ENCODE measurements around the gene TP53. TPM values are rescaled to one million over a fixed set of nuclear protein-coding genes. Genes with fewer than 3 reads are reported as not detected.

Gene TP53
- total and polyA plus RNA-seq, 10 of the 15 experiments (the other 5 are each of a cell fraction or from before 2014, with no cell fraction given) = 35.6 to 162 (median 75.9) TPM

DNA sequence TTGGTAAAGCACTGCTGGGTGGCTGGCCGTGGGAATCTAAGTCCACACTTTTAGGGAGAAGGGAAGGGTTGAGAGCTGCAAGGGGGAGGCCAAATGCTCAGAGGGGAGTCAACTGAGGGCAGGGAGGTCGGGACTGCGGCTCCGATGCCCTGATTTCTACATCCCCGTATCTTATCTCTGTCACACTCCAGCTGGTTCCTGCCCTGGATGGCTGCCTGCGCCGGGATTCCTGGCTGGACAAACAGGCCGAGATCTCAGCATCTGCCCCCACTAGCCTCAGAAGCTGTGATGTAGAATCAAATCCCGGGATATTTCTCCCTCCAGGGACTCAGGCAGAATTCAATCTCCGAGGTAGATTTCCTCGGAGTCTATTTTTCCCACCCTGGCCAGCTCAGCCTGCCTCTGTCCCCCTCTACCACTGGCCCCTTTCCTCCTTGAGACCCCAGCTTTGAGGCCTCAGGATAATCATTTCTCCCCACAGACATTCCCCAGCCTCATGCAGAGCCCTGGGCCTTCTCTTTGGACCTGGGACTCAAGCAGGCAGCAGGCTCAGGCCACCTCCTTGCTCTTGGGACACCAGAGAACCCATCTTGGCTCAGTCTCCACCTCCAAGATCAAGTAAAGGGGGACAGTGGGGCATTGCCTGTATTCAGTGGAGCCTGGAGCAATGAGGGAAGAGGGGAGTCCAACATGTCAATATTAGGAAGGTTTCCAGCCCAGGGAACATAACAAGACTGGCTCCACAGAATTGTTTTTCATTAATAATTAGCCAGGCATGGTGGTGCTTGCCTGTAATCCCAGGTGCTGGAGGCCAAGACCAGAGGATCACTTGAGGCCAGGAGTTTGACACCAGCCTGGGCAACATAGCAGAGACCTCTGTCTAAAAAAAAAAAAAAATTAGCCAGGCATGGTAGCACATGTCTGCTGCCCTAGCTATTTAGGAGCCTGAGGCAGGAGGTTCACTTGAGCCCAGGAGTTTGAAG is 55.6 kb downstream of the TP53 start (continued):
- TF ChIP-seq BACH1 (IDR thresholded peaks at IDR 0.05; ENCODE audit: borderline replicate concordance) (no peak), YBX1 (IDR thresholded peaks at IDR 0.05) (no peak)

DNA sequence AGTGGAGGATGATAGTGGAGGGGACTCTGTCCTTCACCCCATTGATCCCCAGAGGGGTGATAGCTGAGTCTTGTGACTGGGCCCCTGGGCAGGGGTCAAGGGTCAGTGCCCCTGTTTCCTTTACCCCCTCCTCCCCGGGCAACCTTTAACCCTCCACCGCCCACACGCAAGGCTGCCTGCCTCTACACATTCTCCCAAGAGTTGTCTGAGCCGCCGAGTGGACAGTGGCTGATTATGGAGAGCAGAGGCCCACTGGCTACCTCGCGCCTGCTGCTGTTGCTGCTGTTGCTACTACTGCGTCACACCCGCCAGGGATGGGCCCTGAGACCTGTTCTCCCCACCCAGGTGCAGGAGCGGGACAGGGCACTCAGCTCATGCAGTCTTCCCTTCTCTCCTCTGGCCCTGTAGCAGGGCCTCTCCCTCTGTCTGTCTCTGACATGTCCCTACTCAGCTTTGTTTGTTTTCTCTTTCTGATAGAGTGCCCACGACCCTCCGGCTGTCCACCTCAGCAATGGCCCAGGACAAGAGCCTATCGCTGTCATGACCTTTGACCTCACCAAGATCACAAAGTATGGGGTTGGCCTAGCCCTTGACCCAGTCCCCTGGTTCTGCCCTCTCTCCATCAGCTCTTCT is 57.2 kb downstream of the TP53 start, which contains the start of gene SHBG:
Gene SHBG (plus strand): TSS at position 197 of the 633 bp plus-strand sequence. CDS start 38 bp downstream, at position 235.
- in situ Hi-C loops (cut with MboI) (no loop called here), intact Hi-C loops (cut with micrococcal nuclease; ENCODE audit: unreplicated experiment) (loop anchor here (5.0 kb wide), 1 partner anchor 47 kb away; no protein-coding TSS in a partner anchor)
- BruUV-seq (replicated peaks) = no TSS peak
- Histone ChIP-seq H3K4me2 (ENCODE audit: control insufficient read depth, insufficient read depth) (no peak within 1 kb of the TSS), H3K27ac (ENCODE audit: control insufficient read depth, insufficient read depth) (no peak within 1 kb of the TSS), H3K79me2 (ENCODE audit: control insufficient read depth, insufficient read depth, low read length) (peaks cover 2% of the 10 kb centered on the region), H3K9ac (ENCODE audit: control insufficient read depth, insufficient read depth, low read length) (no peak within 1 kb of the TSS), H3K36me3 (ENCODE audit: control insufficient read depth in 2 of 2, insufficient read depth in 2 of 2, low read length in 1 of 2) (no peaks in the 10 kb centered on the region), H3K9me3 (replicated peaks; ENCODE audit: control insufficient read depth, insufficient read depth, low read length) (no peaks in the 10 kb centered on the region), H3K27me3 (replicated peaks in 1 of 2; ENCODE audit: control insufficient read depth in 2 of 2, insufficient read depth in 2 of 2, low read length in 1 of 2) (no peaks in the 10 kb centered on the region), H2AFZ (ENCODE audit: control insufficient read depth, low read depth, low read length) (no peak within 1 kb of the TSS), H3K4me3 (no peak within 1 kb of the TSS), H3K4me1 (ENCODE audit: control insufficient read depth, insufficient read depth, low read length) (peaks cover 3% of the 10 kb centered on the region), H4K20me1 (ENCODE audit: control insufficient read depth, insufficient read depth) (no peaks in the 10 kb centered on the region)
- CTCF ChIA-PET = interaction anchor here (8.2 kb wide), 1 partner anchor 58 kb away, joined by 128 read pairs; the partner anchor contains the start of genes TP53 and WRAP53
- whole genome bisulfite sequencing (ENCODE audit: insufficient coverage, insufficient replicate concordance, low lambda C conversion rate, missing lambda C conversion rate) = 64% methylated on average over 13 of the region's 13 CpGs
- SMC1A ChIA-PET (ENCODE audit: uncharacterized antibody, unreplicated experiment) = interaction anchor here (0.8 to 1.6 kb wide), 4 partner anchors 38 to 60 kb away, joined by 3 to 6 read pairs (median 3); partner anchors contain the start of genes MPDU1, TP53 and WRAP53
- no peak for TF ChIP-seq CBX3 (IDR thresholded peaks at IDR 0.05; ENCODE audit: borderline replicate concordance, low read depth)
- TF ChIP-seq KDM1A (IDR thresholded peaks at IDR 0.05; ENCODE audit: borderline replicate concordance) = no peak
- no peak for TF ChIP-seq STAT3 (IDR thresholded peaks at IDR 0.05; ENCODE audit: low read depth, low read length)
- TF ChIP-seq IRF4 (IDR thresholded peaks at IDR 0.05; ENCODE audit: low read depth, low read length) = no peak
- TF ChIP-seq, protein P1, sequence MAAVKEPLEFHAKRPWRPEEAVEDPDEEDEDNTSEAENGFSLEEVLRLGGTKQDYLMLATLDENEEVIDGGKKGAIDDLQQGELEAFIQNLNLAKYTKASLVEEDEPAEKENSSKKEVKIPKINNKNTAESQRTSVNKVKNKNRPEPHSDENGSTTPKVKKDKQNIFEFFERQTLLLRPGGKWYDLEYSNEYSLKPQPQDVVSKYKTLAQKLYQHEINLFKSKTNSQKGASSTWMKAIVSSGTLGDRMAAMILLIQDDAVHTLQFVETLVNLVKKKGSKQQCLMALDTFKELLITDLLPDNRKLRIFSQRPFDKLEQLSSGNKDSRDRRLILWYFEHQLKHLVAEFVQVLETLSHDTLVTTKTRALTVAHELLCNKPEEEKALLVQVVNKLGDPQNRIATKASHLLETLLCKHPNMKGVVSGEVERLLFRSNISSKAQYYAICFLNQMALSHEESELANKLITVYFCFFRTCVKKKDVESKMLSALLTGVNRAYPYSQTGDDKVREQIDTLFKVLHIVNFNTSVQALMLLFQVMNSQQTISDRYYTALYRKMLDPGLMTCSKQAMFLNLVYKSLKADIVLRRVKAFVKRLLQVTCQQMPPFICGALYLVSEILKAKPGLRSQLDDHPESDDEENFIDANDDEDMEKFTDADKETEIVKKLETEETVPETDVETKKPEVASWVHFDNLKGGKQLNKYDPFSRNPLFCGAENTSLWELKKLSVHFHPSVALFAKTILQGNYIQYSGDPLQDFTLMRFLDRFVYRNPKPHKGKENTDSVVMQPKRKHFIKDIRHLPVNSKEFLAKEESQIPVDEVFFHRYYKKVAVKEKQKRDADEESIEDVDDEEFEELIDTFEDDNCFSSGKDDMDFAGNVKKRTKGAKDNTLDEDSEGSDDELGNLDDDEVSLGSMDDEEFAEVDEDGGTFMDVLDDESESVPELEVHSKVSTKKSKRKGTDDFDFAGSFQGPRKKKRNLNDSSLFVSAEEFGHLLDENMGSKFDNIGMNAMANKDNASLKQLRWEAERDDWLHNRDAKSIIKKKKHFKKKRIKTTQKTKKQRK (IDR thresholded peaks at IDR 0.05; ENCODE audit: low read depth, low read length) = no peak
- no peak for TF ChIP-seq KAT2A (conservative IDR thresholded peaks at IDR 0.05; ENCODE audit: control insufficient read depth, low read depth, low read length)
- no peak for TF ChIP-seq IKZF1 (conservative IDR thresholded peaks at IDR 0.05)
- no peak for TF ChIP-seq ZNF24 (IDR thresholded peaks at IDR 0.05)
- TF ChIP-seq POLR2AphosphoS2 (IDR thresholded peaks at IDR 0.05; ENCODE audit: low read depth, low read length) = no peak
- TF ChIP-seq SIX5 (IDR thresholded peaks at IDR 0.05; ENCODE audit: low read depth, low read length, severe bottlenecking) = no peak
- TF ChIP-seq MEF2B (IDR thresholded peaks at IDR 0.05; ENCODE audit: partially characterized antibody, poor library complexity, severe bottlenecking) = no peak
- no peak for TF ChIP-seq BCL11A (IDR thresholded peaks at IDR 0.05; ENCODE audit: low read depth, low read length)
- no peak for TF ChIP-seq SRF (IDR thresholded peaks at IDR 0.05; ENCODE audit: low read depth in 2 of 2, low read length in 2 of 2)
- ATAC-seq (no peak), FAIRE-seq (no peak), DNase-seq (ENCODE audit: low read depth, low spot score) (no peak)
- RAD21 ChIA-PET (ENCODE audit: unreplicated experiment) = interaction anchor here (1.0 kb wide), 1 partner anchor 57 kb away, joined by 4 read pairs; the partner anchor contains the start of gene TP53
- POLR2A ChIA-PET = interaction anchor here (0.6 to 1.4 kb wide), 3 partner anchors 29 to 271 kb away, joined by 3 to 8 read pairs (median 4); partner anchors contain the start of genes TP53 and WRAP53

Data from GM12878 (cell line).